SHP77 (cell line): Measurements from ENCODE around the gene STX19.
"Not testable (repeated sequence)": the region's sequence is repeated elsewhere in the genome, so short reads cannot be mapped to it uniquely, and the experiment has no call there.

Source experiments
- DNase-seq, 2 experiments: peaks; one replicate each; lab custom pipeline; 2025; lab: John Stamatoyannopoulos, UW

Gene STX19

GRCh38 chr3:94028093-94028837 lies at the start of gene STX19:
TSS of gene STX19 (minus strand) at chr3:94028597. CDS start at chr3:94015269, 13,328 bp downstream.
- no peak for DNase-seq

- no peak for DNase-seq
Measured at GRCh38 chr3:94076055-94076454, 47.7 kb upstream of the STX19 start.

- no peak for DNase-seq
Measured at GRCh38 chr3:94071713-94072284, 43.4 kb upstream of the STX19 start.

GRCh38 chr3:94070341-94070911 lies 42.0 kb upstream of the STX19 start:
- no peak for DNase-seq

- DNase-seq: no peak
Measured at GRCh38 chr3:94069194-94069813, 40.9 kb upstream of the STX19 start.

GRCh38 chr3:94066506-94067500 lies 38.4 kb upstream of the STX19 start:
- no peak for DNase-seq

GRCh38 chr3:94065819-94066480 lies 37.6 kb upstream of the STX19 start:
- DNase-seq: no peak

- no peak for DNase-seq
Measured at GRCh38 chr3:94065122-94065521, 36.7 kb upstream of the STX19 start.

GRCh38 chr3:94064243-94064860 lies 36.0 kb upstream of the STX19 start:
- no peak for DNase-seq

GRCh38 chr3:94063496-94064119 lies 35.2 kb upstream of the STX19 start:
- DNase-seq: no peak

- peak; percentile 95 to 96 for DNase-seq
Measured at GRCh38 chr3:94062513-94063404, 34.4 kb upstream of the STX19 start, which contains the start of the genes DHFR2 and NSUN3. TSS of gene DHFR2 (minus strand) at chr3:94062916. CDS start at chr3:94061511, 1,405 bp downstream. TSS of gene NSUN3 (plus strand) at chr3:94063061. CDS start at chr3:94063127, 66 bp downstream.

GRCh38 chr3:94061297-94061696 lies 32.9 kb upstream of the STX19 start:
- no peak for DNase-seq

GRCh38 chr3:94050546-94050945 lies 22.1 kb upstream of the STX19 start:
- DNase-seq: no peak

GRCh38 chr3:94049267-94049666 lies 20.9 kb upstream of the STX19 start:
- no peak for DNase-seq

- no peak for DNase-seq
Measured at GRCh38 chr3:94046533-94046932, 18.1 kb upstream of the STX19 start.

- DNase-seq: not testable (repeated sequence)
Measured at GRCh38 chr3:94044100-94044936, 15.9 kb upstream of the STX19 start.

GRCh38 chr3:94043285-94043684 lies 14.9 kb upstream of the STX19 start:
- DNase-seq: no peak

GRCh38 chr3:94036909-94037507 lies 8.6 kb upstream of the STX19 start:
- no peak for DNase-seq
